Measurements from ENCODE around the gene MTFR1L.
"Not testable (repeated sequence)": the region's sequence is repeated elsewhere in the genome, so short reads cannot be mapped to it uniquely, and the experiment has no call there.

Gene MTFR1L

DNA sequence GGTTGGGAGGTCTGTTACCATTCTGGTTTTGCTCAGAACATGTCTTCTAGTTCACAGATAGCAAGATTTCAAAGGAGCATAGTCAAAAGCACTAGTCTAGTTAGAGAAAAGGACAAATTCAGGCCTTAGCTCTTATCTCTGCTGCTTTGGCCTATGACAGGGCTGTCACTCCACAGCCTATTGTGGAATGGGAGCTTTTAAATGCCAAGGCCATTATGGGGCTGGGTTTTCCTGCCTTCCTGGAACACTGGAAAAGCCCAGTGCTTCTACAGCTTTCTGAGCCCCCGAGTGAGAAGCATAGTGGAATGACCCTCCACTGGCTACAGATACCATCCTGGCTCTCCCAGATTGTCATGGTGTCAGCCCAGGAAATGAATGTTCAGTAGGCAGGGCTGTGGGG, 9.3 kb downstream of the MTFR1L start:
- DNase-seq, result no peak

DNA sequence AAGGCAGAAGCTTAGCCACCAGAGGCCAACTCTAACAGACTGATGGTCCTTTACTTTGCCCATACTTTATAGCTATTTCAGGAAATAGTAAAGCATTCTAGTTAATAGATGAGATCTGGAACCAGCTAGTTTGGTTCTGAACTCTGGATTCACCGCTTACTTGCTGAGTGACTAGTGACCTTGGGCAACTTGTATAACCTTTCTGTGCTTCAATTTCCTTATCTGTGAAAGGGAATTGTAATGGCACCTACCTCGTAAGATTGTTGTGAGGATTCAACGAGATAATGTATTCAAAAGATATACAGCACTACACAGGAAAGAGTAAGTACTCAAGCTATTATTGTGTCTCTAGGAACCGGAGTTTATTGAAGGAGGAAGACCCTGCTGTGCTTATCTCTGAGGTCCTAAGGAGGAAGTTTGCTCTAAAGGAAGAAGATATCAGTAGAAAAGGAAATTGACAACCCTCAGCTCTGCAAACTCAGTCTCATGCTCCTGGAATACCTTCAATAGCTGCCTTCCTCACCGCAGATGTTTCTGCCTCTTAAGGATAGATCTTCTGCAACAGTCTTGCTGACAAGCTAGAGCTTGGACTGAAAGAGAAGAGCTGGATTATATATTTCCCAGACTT, 11.9 kb downstream of the MTFR1L start:
- no peak for DNase-seq

DNA sequence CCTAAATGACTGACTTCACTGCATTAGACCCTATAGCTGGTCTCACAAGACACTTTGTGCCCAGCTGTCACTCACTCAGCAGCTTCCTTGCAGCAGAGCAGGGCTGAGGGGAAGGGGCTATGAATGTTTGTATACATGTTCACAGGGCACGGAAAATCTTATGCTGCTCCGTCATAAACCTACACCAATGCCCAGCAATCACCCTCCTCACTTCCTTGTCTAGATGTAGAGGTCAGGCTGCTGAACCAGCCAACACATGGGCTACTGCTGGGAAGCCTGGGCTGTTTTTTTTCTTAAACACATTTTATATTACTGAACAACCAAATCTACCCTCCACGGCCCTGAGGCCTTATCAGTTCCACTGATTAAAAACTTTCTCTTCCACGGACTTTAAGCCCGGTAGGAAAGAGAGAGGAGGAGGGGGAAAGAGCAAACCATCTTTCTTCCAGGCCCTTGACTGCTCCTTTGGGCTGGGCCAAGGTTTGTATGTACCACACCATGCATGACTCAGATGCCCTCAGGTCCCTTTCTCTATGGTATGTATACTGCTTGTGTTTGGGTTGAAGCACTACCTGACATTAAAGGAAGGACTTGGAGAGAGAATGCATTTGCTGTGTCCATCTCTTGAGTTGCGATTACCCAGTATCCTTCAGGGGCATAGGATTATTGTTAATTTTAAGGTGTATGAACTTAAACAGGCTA, 12.7 kb downstream of the MTFR1L start:
- DNase-seq, result no peak

DNA sequence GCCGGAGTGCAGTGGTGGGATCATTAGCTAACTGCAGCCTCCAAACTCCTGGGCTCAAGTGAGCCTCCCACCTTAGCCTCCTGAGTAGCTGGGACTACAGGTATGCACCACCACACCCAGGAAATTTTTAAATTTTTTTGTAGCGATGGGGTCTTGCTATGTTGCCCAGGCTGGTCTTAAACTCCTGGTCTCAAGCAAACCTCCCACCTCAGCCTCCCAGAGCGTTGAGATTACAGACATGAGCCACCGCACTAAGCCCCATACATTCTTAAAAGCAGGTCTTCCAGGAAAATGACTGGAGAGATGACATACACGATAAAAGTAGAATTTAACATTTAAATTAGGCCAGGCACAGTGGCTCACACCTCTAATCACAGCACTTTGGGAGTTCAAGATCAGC, 13.4 kb downstream of the MTFR1L start:
- DNase-seq, result no peak

DNA sequence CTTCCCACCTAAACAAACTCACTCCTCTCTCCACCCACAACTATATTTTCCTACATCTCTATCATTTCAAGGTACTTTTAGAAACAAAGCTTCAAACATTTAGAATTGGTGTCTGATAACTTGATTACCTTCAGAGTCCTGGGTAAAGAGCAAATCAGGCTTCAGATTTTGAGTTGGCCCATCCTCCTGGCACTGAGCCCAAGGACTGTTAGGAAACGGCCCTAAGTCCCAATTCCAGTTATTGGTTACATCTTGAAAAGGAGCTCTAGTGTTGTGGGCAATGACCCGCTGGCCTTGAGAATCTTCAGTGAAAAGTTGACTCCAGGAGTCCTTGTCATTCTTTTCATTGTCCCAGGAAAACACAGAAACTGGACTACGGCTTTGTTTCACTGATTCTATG, 15.1 kb downstream of the MTFR1L start:
- no peak for DNase-seq

DNA sequence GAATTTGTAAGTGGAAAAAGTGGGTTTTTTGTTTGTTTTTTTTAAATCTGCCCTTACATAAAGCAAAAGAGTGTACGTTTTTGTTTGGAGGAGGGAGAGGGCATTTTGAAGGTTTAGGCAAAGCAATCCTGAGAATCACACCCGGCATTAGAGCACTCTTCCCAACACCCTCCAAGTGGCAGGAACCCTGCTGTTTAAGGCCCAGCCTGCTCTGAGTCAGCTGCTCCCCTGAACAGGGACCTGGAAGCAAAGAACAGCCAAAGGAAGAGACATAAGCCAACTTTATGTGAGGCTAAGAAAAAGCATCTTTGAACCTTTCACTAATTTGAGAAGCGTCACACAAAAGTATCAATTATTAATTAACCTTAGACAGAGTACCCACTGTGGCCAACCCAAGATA, 16.9 kb downstream of the MTFR1L start:
- DNase-seq, result no peak

DNA sequence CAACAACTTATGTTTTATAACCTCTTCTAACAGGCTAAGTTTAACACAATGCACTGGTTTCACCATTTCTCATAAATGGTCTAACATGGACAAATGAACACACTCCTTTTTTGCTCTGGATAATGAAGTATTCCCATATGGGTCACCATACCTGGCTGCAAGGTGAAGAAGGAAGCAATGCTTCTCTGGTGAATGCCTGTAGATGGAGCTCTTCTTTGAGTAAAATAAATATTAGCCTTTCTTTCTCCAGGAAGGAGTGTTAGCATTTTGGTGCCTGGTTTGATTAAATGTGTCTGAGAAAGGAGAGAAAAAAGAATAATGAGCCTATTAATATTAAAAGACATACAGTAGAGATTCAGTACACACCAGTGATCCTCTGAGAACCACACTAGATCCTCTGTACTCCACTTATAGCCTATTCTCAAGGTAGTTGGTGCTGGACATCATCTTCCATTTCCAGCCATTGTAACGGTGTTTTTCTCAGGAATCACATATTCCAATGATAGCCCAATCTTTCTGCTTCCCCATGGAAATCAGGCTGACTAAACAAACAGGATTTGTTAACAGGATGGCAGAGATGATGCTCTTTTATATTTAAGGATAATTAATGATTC, 17.6 kb downstream of the MTFR1L start:
- no peak for DNase-seq

DNA sequence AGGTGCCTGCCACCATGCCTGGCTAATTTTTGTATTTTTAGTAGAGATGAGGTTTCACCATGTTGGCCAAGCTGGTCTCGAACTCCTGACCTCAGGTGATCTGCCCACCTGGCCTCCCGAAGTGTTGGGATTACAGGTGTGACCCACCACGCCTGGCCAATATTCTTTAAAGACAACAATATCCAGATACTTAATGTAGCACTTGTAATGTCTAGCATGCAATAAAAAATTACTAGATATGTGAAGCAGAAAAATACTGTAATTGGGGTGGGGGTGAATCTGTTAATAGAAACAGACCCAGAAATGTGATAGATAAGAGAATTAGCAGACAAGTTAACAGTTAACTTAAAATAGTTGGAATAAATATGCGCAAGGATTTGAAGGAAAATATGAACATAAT, 20.1 kb downstream of the MTFR1L start:
- not testable (repeated sequence) for DNase-seq

DNA sequence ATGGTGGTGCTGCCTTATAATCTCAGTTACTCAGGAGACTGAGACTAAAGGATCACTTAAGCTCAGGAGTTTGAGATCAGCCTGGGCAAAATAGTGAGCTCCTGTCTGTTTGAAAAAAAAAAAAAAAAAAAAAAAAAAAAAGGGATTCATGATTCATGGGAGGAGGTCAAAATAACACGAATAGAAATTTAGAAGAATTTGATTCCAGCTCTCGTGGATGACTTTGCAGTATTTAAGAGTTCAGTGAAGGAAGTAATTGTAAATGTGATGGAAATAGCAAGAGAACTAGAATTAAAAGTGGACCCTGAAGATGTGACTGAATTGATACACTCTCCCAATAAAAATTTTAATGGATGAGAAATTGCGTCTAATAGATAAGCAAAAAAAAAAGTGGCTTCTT, 23.7 kb downstream of the MTFR1L start:
- no peak for DNase-seq

DNA sequence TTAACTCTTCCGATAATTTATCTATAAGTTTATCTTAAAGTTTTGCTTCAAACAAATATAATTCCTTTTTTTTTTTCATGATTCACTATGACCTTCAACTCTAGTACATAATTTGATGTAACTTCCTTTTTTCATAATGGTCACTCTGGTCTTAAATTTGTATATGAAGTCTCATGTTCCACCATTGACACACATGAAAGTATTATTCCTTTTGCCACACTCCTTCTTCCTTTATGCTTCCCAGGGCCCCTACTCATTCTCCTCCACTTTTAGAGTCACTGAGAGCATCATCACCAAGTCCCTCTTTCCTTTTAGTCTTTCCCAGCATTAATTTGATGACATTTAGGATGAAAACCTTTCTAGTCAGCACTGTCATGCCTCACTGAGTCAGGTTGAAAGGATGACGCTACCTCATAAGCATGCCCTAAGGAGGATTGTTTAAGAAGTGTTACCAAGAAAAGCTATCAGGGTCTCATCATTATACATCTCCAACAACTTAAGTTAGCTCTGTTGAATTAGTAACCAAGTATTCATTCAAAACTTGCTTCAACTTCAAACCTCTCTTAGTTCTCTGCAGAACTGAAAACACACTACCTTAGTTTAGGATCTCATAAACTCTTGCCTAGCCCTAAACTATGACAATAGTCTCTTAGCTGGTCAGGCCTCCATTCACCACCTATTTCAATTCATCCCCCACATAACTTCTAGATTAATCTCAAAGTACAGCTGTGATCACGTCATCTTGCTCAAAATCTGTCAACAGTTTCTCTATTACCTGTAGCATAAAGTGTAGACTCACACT, 25.0 kb downstream of the MTFR1L start:
- DNase-seq, result no peak

DNA sequence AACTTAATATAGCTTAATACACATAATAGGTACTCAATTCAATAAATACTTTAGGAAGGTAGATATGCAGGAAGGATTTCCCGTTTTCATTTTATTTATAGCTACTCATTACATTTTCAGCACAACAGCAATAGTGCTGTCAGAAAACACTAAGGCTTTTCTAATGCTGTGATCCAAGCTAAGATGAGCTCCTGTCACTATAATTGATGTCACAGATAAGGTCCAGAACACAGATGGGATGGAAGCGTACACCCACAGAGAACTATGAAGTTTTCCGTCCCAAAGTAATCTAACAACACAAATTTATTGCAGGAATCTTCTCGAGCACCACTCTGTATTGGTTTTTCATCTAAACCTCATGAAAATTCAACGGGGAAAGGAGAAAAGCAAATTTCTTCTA, 25.9 kb downstream of the MTFR1L start:
- DNase-seq, result no peak

DNA sequence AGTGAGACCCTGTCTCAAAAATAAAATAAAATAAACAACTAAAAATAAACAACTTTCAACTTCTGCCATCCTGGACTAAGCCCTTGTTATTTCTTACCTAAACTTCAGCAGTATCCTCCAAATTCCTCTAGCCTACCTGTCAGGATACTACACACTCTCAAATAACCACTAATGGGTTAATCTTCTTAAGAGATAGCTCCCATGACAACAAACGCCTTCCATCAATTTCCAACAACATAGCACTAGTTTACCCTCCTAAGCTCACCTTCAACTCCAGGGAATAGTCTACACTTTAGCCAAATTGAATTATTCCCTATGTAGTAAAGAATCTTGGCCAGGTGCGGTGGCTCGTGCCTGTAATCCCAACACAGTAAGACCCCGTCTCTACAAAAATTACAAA, 28.2 kb downstream of the MTFR1L start:
- DNase-seq, result no peak

DNA sequence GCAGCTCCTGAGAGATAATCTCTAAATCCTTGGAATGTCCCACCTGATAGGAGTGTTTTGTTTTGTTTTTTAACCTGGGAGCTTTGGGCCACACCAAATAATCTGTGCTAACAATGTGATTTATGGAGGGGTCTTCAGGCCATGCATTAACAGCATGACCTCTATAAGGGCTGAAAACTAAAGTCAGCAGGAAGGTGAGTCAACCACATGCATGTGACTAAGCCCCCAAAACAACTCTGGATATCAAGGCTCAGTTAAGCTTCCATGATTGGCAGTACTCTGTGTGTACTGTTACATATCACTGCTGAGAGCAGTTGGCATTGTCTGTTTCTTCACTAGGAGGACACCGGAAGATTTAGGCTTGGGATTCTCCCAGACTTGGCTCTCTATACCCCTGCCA, 28.8 kb downstream of the MTFR1L start:
- no peak for DNase-seq

DNA sequence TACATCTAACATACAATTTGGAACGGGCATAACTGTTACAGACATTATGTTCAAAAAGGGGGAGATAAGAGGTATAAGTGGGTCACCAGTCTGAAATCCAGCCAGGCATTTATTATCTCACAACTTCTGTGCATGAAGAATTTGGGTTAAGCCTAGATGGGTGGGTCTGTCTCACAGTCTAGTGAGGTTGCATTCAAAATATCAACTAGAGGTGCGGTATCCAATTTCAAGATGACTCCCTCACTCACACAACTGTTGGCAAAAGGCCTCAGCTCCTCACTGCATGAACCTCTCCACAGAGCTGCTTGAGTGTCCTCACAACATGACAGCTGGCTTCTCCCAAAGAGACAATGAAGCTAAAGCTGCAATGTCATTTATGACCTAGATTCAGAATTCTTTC, 34.8 kb downstream of the MTFR1L start:
- DNase-seq, result no peak

DNA sequence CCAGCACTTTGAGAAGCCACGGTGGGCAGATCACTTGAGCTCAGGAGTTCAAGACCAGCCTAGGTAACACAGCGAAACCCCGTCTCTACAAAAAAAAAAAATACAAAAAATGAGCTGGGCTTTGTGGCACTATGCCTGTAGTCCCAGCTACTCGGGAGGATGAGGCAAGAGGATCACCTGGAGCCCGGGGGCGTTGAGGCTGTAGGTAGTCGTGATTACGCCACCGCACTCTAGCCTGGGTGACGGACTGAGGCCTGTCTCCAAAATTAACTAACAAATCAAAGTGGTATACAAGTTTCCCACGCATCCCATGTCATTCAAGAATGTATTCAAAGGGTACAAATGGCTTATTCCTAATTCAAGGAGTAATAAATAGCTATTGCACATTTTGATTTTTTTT, 37.1 kb downstream of the MTFR1L start:
- no peak for DNase-seq

DNA sequence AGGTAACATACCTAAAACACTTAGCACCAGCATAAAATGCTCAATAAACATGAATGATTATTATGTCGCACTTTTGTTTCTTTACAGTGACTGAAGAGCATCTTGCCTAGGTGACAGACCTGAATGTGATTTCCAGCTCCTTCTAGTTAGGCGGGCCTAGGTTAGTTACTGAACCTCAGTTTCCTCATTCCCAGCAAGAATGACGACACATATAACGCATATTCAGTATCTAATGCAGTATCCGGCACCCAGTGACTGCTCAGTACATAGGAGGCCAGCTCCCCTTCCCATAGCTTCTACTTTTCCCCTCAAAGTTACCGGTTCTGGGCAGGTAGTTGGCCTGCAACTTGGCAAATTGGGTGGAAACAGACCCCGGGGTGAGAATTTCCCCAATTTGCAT, 38.7 kb downstream of the MTFR1L start:
- DNase-seq, result no peak

DNA sequence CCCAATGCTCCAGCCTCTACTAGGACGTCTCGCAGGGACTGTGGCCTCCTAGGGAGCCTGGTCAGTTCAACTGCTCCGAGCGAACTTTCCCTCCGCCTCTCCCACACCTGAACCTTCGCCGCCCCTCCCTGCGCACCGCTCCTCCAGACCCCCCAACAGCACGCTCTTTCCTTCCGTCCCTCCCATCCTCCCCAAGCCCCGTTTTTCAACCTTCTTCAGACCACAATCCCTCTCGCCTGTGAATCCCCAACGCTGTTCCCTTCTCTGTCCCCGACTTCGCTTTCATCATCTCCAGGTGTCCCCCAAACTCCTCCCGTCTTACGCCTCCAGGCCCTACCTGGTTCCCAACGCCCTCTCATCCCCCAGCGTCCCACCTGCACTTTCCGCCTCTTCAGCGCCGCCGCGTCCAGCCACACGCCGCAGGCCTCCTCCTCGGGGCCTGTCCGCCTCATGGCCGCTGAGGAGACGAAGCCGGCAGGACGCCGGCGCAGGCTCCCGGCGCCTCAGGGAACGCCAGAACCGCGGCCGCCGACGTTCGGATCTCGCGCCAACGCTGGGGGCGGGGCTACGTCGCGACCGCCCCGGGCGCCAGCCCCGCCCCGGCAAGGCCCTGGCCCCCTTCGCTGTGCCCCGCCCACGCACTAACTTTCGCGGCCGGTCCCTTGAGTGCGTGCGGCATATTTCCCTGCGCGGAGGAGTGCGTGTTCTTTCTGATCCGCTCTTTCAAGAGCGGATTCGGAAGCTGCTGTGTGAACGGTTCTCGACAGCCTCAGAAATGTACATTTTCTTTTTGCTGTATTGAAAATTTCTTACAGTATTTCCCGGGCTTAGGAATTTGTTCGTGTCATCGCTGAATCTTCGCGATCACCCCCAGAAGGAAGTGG, 39.4 kb downstream of the MTFR1L start, which contains the start of gene AUNIP:
AUNIP (minus strand) TSS at position 552 of the 884 bp plus-strand sequence; CDS start at position 452, 100 bp downstream.
- DNase-seq, result peak; percentile 56

DNA sequence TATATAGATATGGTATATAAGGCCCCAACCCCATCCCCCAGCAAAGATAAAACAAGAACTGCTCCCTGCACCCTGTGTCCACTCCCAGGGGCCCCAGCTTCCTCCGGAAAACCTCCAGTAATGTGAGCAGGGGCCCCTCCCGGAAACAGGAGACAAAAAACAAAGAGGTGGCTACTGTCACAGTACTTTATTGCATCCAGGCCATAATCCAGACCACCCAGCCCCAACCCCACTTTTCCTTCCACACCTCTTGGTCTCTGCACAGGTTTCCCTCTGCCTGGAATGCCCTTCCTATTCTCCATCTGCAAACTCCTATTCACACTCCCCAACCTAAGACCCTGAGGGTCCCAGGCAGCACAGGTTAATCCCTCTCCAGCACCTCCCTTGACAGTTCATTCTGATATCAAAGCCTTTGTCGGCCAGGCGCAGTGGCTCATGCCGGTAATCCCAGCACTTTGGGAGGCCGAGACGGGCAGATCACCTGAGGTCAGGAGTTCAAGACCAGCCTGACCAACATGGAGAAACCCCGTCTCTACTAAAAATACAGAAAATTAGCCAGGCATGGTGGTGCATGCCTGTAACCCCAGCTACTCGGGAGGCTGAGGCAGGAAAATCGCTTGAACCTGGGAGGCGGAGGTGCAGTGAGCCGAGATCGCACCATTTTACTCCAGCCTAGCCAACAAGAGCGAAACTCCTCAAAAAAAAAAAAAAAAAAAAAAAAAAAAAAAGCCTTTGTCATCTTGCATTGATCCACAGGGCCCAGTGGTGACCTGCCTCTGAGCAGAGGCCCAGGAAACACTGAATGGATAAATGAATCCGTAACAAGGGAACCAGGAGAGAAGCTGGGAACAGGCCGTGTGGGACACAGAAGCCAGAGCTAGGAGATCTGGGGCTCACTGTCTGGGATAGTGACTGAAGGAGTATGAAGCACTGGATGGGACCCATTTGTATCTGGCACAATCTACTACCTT, 41.8 kb downstream of the MTFR1L start:
- DNase-seq, result no peak

DNA sequence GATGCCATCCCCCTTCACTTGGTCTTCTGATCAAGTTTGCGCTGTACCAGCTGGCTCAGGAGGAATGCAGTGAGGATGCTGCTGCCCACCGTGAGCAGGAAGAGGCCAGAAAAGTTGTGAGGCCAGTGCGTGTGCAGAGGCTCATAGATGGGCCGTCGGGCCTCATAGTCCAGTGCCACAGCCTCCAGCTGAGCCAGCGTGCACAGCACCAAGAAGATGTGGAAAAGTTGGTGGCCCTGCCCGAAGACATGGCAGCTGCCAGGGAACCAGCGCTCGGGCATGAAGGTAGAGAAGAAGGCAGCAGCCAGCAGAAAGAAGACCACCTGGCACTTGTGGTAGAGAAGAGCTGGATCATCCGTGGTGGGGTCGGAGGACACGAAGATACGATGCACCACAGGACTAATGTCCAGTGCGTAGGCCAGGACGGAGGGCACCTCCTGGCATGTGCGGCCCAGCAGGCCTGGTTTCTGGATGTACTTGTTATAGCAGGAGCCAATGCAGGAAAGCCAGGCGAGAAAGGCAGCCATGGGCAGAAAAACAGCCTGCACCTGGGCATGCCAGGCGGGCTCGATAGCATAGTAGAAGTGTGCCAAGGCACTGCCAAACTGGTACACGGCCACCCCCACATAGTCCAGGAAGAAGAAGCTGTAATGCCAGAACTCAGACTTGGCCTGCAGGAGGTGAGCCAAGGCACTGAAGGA, 43.2 kb downstream of the MTFR1L start:
- no peak for DNase-seq

DNA sequence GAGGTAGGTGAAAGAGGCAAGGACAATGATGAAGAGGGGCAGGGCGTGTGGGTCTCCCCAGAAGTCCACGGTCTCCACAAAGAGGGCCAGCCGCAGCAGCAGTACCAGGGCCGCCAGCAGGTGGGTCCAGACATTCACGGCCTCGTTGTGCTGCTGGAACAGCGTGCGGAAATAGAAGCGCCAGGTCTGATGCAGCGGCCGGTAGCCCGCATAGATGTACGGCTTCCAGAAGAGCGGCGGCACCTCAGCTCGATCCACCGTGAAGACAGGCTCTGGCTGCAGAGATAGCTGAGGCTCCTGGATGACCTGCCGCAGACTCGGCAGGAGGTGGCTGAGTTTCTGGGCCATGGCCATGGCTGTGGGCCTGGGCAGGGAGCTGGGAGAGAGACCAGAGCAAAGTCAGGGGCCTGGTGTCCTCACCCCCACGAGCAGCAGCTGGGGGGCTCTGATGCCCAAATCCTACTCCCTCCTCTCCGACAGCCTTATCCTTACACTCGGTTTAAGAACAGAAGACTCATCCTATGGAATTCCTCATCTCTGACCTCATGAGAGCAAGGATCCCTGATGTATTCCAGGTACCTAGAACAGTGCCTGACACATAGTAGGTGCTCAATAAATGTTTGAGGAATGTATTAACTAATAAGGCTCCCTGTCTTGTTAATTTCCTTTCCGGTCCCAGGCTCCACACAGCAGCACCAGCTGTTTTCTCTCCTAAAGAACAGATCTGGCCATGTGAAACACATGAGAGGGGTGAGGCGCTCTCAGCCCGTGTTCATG, 43.9 kb downstream of the MTFR1L start:
- no peak for DNase-seq
